ENCODE measurements around the gene GZMM. TPM values are rescaled to one million over a fixed set of nuclear protein-coding genes. Genes with fewer than 3 reads are reported as not detected.

Gene GZMM
- under 1 TPM in 1 of 4 donors, not detected in 3; 0.88 TPM for total RNA-seq

- TF ChIP-seq CTCF (IDR thresholded peaks at IDR 0.05; ENCODE audit: low read depth), result no peak
Measured at GRCh38 chr19:543910-544608, at the start of gene GZMM. Gene GZMM (plus strand): TSS chr19:544053. CDS start chr19:544072, 19 bp downstream.

GRCh38 chr19:494171-495080 lies 49.4 kb upstream of the GZMM start:
- TF ChIP-seq CTCF (IDR thresholded peaks at IDR 0.05; ENCODE audit: low read depth), result no peak

- no peak for TF ChIP-seq CTCF (IDR thresholded peaks at IDR 0.05; ENCODE audit: low read depth)
Measured at GRCh38 chr19:495081-495401, 48.8 kb upstream of the GZMM start.

- TF ChIP-seq CTCF (IDR thresholded peaks at IDR 0.05; ENCODE audit: low read depth), result no peak
Measured at GRCh38 chr19:495402-496111, 48.3 kb upstream of the GZMM start.

- TF ChIP-seq CTCF (IDR thresholded peaks at IDR 0.05; ENCODE audit: low read depth), result no peak
Measured at GRCh38 chr19:496112-496665, 47.7 kb upstream of the GZMM start, which contains the start of gene MADCAM1. Gene MADCAM1 (plus strand): TSS chr19:496486. CDS start chr19:496500, 14 bp downstream.

- no peak for TF ChIP-seq CTCF (IDR thresholded peaks at IDR 0.05; ENCODE audit: low read depth)
Measured at GRCh38 chr19:496986-497385, 46.9 kb upstream of the GZMM start.

Measured in subcutaneous adipose tissue (tissue), 4 donors.